NCI-H146 treated with DMSO at 0.1 percent for 48 hours (cell line): ENCODE results near the gene CDYL.

Experiments
- DNase-seq: peaks from one replicate; lab custom pipeline; 2025; ENCODE audit not compliant: unreplicated experiment; lab: John Stamatoyannopoulos, UW

CDYL gene

GRCh38 chr6:4879741-4880275, 103.6 kb downstream of the CDYL start:
- no peak for DNase-seq

- DNase-seq, result no peak
Observed at GRCh38 chr6:4880363-4880762, 104.2 kb downstream of the CDYL start.

GRCh38 chr6:4883298-4883697, 107.1 kb downstream of the CDYL start:
- no peak for DNase-seq

- no peak for DNase-seq
Observed at GRCh38 chr6:4884646-4885340, 108.6 kb downstream of the CDYL start.

GRCh38 chr6:4885341-4885933, 109.2 kb downstream of the CDYL start:
- DNase-seq, result no peak

GRCh38 chr6:4888841-4889240, 112.6 kb downstream of the CDYL start:
- no peak for DNase-seq

GRCh38 chr6:4889701-4890100, 113.5 kb downstream of the CDYL start:
- no peak for DNase-seq

- no peak for DNase-seq
Observed at GRCh38 chr6:4890191-4890590, 114.0 kb downstream of the CDYL start.

GRCh38 chr6:4890627-4891026, 114.4 kb downstream of the CDYL start:
- DNase-seq, result no peak

- no peak for DNase-seq
Observed at GRCh38 chr6:4891141-4891540, 114.9 kb downstream of the CDYL start.

- no peak for DNase-seq
Observed at GRCh38 chr6:4892785-4893485, 116.7 kb downstream of the CDYL start.

- no peak for DNase-seq
Observed at GRCh38 chr6:4894049-4894448, 117.8 kb downstream of the CDYL start.

- DNase-seq, result no peak
Observed at GRCh38 chr6:4895971-4896370, 119.8 kb downstream of the CDYL start.

- DNase-seq, result no peak
Observed at GRCh38 chr6:4896401-4896800, 120.2 kb downstream of the CDYL start.

- DNase-seq, result no peak
Observed at GRCh38 chr6:4899249-4900034, 123.2 kb downstream of the CDYL start.

- DNase-seq, result no peak
Observed at GRCh38 chr6:4901386-4902061, 125.3 kb downstream of the CDYL start.

GRCh38 chr6:4902363-4902762, 126.2 kb downstream of the CDYL start:
- no peak for DNase-seq

GRCh38 chr6:4903121-4903520, 126.9 kb downstream of the CDYL start:
- DNase-seq, result no peak

GRCh38 chr6:4903751-4904370, 127.7 kb downstream of the CDYL start:
- DNase-seq, result no peak

GRCh38 chr6:4904461-4905025, 128.3 kb downstream of the CDYL start:
- DNase-seq, result no peak
